Measurements from ENCODE around the gene KRT71. TPM values are rescaled to one million over a fixed set of nuclear protein-coding genes. Genes with fewer than 3 reads are reported as not detected.

KRT71 gene
- total and polyA plus RNA-seq, 2 of the 8 experiments (the other 6 are each of a cell fraction or from before 2014, with no cell fraction given): not detected

GRCh38 chr12:52573306-52573705, 20.4 kb upstream of the KRT71 start:
- Histone ChIP-seq H2BK20ac (ENCODE audit: low read length) (no peak overlapping the region), H3K4ac (replicated peaks; ENCODE audit: insufficient read length, low read depth, low read length) (no peak overlapping the region), H3K27me3 (replicated peaks in 1 of 4; ENCODE audit: control insufficient read depth in 3 of 4, extremely low read depth in 1 of 4, insufficient read depth in 3 of 4, low read length in 3 of 4) (no peaks in the 10 kb centered on the region; a peak in 2 of 7 replicates), H3K9me3 (ENCODE audit: insufficient read depth in 2 of 2, low read depth in 1 of 2, low read length in 1 of 2) (no peaks in the 10 kb centered on the region), H2AK5ac (ENCODE audit: low read depth, low read length) (no peak overlapping the region), H3K4me2 (ENCODE audit: insufficient read depth in 1 of 2, low read depth in 2 of 2, low read length in 2 of 2) (no peak overlapping the region), H3K9ac (replicated peaks in 1 of 4; ENCODE audit: extremely low read depth in 1 of 4, low read depth in 3 of 4, low read length in 3 of 4) (no peak overlapping the region), H3K23me2 (ENCODE audit: low read depth, low read length) (no peaks in the 10 kb centered on the region), H3K56ac (replicated peaks; ENCODE audit: insufficient read length, low read depth, low read length) (no peak overlapping the region), H3K23ac (ENCODE audit: insufficient read length) (no peak overlapping the region), H2BK120ac (replicated peaks; ENCODE audit: low read depth, low read length) (no peak overlapping the region), H3K27ac (ENCODE audit: low read depth, low read length) (no peak overlapping the region), H3K18ac (ENCODE audit: extremely low read depth, low read length) (no peak overlapping the region; the same call in 1 of the 2 replicates), H4K20me1 (replicated peaks in 1 of 2; ENCODE audit: control insufficient read depth in 1 of 2, insufficient read depth in 2 of 2, low read length in 2 of 2) (no peaks in the 10 kb centered on the region), H2AFZ (ENCODE audit: low read length) (no peak overlapping the region), H3K4me3 (ENCODE audit: extremely low read depth in 1 of 4, insufficient read depth in 2 of 4, low read depth in 3 of 4, low read length in 4 of 4) (no peak overlapping the region), H2BK15ac (ENCODE audit: low read length) (no peak overlapping the region), H2BK5ac (ENCODE audit: low read depth, low read length) (no peak overlapping the region), H3K4me1 (replicated peaks in 1 of 4; ENCODE audit: control insufficient read depth in 3 of 4, insufficient read depth in 4 of 4, low read length in 3 of 4) (no peaks in the 10 kb centered on the region), H4K5ac (ENCODE audit: insufficient read length, low read depth, low read length) (no peak overlapping the region), H4K8ac (ENCODE audit: extremely low read depth, insufficient read depth, low read length) (no peak overlapping the region), H3K14ac (ENCODE audit: insufficient read length) (no peak overlapping the region), H4K91ac (replicated peaks; ENCODE audit: insufficient read length, low read length) (no peak overlapping the region), H3K79me1 (ENCODE audit: low read depth, low read length) (no peaks in the 10 kb centered on the region), H3K36me3 (ENCODE audit: control insufficient read depth in 2 of 4, insufficient read depth in 4 of 4, low read length in 3 of 4) (no peaks in the 10 kb centered on the region), H2BK12ac (ENCODE audit: low read depth, low read length) (no peak overlapping the region), H3K79me2 (ENCODE audit: control insufficient read depth in 1 of 2, insufficient read depth in 2 of 2, low read length in 2 of 2) (no peaks in the 10 kb centered on the region)
- DNase-seq (ENCODE audit: low read depth in 1 of 2, low spot score in 2 of 2) (no peak), FAIRE-seq (no peak)
- ChIA-PET POLR2A (ENCODE audit: partially characterized antibody) (no interaction called here), CTCF (ENCODE audit: partially characterized antibody) (interaction anchor here (0.8 to 4.7 kb wide), 12 partner anchors 10 to 311 kb away, joined by 3 to 29 read pairs (median 7); no protein-coding TSS in a partner anchor)
- TF ChIP-seq FOSL1 (IDR thresholded peaks at IDR 0.05; ENCODE audit: insufficient read depth, low read depth, low read length) (no peak), TAF7 (optimal IDR thresholded peaks at IDR 0.05; ENCODE audit: borderline replicate concordance, low read depth, low read length) (no peak), SAP30 (IDR thresholded peaks at IDR 0.05; ENCODE audit: insufficient read depth, insufficient replicate concordance, low read length) (no peak), ZNF274 (IDR thresholded peaks at IDR 0.05; ENCODE audit: borderline replicate concordance, extremely low read depth, low read length) (no peak), SIRT6 (IDR thresholded peaks at IDR 0.05; ENCODE audit: low read length) (no peak), NRF1 (IDR thresholded peaks at IDR 0.05; ENCODE audit: low read depth, low read length) (no peak), RAD21 (IDR thresholded peaks at IDR 0.05 in 1 of 2, conservative IDR thresholded peaks at IDR 0.05 in 1 of 2; ENCODE audit: low read depth in 2 of 2, low read length in 2 of 2) (no peak), CEBPB (IDR thresholded peaks at IDR 0.05; ENCODE audit: low read depth, low read length) (no peak), SIN3A (conservative IDR thresholded peaks at IDR 0.05 in 1 of 2, IDR thresholded peaks at IDR 0.05 in 1 of 2; ENCODE audit: low read depth in 1 of 2, low read length in 2 of 2) (no peak), TEAD4 (IDR thresholded peaks at IDR 0.05; ENCODE audit: low read depth, low read length) (no peak), RNF2 (IDR thresholded peaks at IDR 0.05; ENCODE audit: borderline replicate concordance, low read depth, low read length, missing control alignments, poor library complexity, severe bottlenecking) (no peak), SUZ12 (IDR thresholded peaks at IDR 0.05; ENCODE audit: low read length) (no peak), PHF8 (conservative IDR thresholded peaks at IDR 0.05; ENCODE audit: low read depth, low read length) (no peak)
- WGBS, 2 experiments (ENCODE audit: extremely low coverage in 1 of 2, insufficient coverage in 1 of 2, insufficient read length in 1 of 2, insufficient replicate concordance in 2 of 2, low coverage in 1 of 2, low lambda C conversion rate in 2 of 2, missing lambda C conversion rate in 1 of 2): 86% methylated on average over 15 of the region's 15 CpGs; no CpG with 5 or more reads in 1 of the 2 experiments

Measured in H1 (cell line).